HG03025 (cell line): Measurements from ENCODE around the gene ABHD8.

Experiments
- ATAC-seq: cut with Tn5 transposase; IDR thresholded peaks from one replicate; pipeline ENCODE4 v1.9.1; 2021; ENCODE audit warnings: mild to moderate bottlenecking, moderate library complexity; ENCODE audit not compliant: unreplicated experiment, low FRiP score

The ABHD8 gene

GRCh38 chr19:17321655-17322489 lies 18.6 kb upstream of the ABHD8 start:
- ATAC-seq: no peak

GRCh38 chr19:17320435-17320834 lies 17.2 kb upstream of the ABHD8 start:
- no peak for ATAC-seq

- no peak for ATAC-seq
These were observed 16.4 kb upstream of the ABHD8 start for GRCh38 chr19:17319473-17320238.

DNA sequence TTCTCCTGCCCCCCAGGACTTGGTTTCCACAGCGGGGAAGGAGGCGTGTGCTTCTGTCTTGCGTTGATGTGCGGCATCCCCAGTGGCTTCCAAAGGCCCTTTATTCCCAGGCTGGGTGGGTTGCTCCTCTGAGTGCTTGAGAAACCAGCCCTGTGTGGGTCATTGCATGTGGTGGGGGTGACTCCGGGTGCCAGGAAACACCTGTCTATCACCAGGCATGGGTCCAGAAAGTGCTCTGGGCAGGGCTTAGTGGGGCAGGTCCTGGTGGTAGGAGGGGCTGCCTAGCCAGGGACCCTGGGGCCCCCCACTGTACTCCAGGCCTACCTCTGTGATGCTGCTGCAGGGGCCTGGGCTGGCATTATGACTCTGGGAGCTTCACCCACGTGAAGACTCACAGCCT lies 15.7 kb upstream of the ABHD8 start:
- ATAC-seq: no peak

- no peak for ATAC-seq
These were observed 10.9 kb upstream of the ABHD8 start for GRCh38 chr19:17314007-17314593.

GRCh38 chr19:17312189-17313113 lies 9.2 kb upstream of the ABHD8 start:
- no peak for ATAC-seq

DNA sequence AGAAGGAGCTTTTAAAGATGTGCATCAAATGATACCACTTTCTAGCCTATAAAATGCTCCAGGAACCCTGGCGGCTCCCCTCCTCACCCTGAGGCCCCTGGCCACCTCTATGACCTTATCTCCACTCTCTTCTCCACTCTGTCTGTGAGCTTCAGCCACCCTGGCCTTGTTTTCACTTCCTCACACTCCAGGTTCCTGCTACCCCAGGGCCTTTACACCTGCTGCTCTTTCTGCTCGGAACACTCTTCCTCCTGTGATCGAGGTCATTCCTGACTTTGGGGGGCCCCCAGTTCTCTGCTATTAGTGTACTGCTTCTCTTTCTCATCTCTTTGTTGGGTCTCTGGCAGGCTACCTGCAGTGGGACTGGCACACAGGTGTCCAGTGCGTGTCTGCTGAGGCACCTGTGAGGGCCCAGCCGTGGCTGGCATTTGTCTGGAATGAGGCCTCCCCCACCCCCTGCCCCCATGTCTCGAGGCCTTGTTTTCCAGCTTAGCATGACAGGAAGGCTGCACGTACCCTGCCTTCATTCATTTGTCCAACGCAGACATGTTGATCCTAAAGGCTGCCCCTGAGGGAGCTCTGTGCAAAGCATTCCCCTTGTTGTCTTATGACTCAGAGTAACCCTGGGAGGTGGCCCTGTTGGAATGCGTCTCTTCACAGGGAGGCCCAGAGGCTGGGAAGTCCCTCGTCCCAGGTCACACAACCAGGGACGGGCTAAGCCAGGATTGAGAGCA lies 8.4 kb upstream of the ABHD8 start:
- no peak for ATAC-seq

DNA sequence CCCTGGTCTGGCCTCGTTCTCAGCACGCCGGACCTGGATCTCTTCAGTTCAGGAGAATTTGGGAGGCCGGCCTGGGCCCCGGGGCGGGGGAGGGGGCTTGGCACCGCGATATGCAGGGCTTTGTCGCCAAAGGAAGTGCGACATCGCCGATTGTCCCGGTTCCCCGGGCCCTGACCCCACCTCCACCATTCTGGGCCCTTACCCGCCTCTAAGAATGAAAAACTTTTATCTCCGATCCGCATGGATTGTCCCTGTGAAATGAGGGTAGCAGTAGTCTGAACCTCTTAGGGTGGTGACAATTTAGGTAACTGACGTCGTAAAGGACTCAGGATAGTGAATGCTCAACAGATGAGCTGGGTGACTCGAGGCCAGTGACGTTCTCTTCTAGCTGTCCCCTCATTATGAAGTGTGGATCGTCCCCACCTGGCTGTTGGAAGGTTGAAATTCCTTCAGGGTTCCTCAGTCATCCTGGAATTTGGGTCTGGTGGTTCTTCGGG lies 6.8 kb upstream of the ABHD8 start:
- no peak for ATAC-seq

GRCh38 chr19:17309198-17309964 lies 6.2 kb upstream of the ABHD8 start, which contains the start of gene DDA1:
DDA1 (plus strand) TSS chr19:17309563; CDS start chr19:17309655, 92 bp downstream.
- ATAC-seq: peak; percentile 51

GRCh38 chr19:17307876-17308377 lies 4.7 kb upstream of the ABHD8 start:
- no peak for ATAC-seq

DNA sequence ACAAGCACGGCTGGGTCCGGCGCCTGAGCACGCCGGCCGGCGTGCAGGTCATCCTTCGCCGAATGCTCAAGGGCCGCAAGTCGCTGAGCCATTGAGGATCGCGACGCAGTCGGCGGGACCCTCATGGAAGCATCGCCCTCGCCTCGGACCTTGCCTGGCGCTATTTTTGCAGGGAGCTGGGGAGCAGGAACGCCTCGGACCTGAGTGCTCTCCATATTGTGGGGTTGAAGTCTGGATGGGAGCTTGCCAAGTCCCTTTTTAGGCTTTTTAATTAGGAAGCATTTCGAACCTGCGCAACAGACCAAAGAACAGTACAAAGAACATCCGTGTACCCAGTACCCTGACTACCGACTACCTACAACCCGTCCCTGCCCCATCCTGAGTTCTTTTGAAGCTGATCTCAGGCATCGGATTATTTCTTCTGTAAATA lies 3.1 kb upstream of the ABHD8 start:
- ATAC-seq: no peak

GRCh38 chr19:17305517-17306284 lies 2.5 kb upstream of the ABHD8 start, which contains the start of gene MRPL34:
MRPL34 (plus strand) TSS chr19:17305872; CDS start chr19:17305893, 21 bp downstream.
- ATAC-seq: peak; percentile 54

- no peak for ATAC-seq
These were observed 1.9 kb upstream of the ABHD8 start for GRCh38 chr19:17305216-17305516.

DNA sequence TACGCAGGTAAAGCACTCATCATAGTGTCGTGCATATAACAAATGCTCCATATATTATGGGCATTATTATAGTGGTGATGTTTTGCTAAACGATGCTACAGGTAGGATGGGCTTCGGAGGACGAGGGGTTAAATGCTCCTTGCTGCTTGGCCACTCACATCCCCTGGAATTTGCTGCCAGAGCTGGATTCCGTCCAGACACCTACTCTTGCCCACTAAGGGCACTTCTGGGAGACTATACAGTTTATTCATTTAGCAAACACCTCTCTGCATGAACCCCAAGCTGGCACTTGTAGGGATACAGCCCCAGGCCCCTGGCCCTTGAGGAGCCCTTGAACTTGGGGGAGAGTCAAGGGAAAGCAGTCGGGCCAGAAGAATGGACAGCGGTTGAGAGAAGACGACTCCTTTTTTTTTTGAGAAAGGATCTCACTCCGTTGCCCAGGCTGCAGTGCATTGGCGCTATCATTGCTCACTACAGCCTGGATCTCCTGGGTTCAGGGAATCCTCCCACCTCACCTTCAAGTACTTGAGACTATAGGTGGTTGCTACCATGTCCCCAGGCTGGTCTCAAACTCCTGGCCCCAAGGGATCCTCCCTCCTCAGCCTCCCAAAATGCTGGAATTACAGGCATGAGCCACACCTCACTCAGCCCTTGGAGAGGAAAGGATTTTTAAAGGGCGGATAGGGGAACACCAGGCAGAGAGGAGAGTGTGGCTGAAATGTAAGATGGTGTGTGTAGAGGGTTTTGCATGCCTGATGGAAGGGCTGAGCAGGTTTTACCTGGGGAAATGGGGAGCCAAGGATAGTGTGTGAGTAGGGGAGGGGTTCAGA lies 1.4 kb upstream of the ABHD8 start:
- no peak for ATAC-seq

- ATAC-seq: no peak
These were observed 679 bp upstream of the ABHD8 start for GRCh38 chr19:17303940-17304267.

GRCh38 chr19:17302391-17303166 lies 646 bp downstream of the ABHD8 start:
- no peak for ATAC-seq
